Stimulated activated CD4-positive, alpha-beta T cell treated with anti-CD3 and anti-CD28 coated beads, Interleukin-4, amount 100 ng/mL, for 1 hour (primary cell): Measurements from ENCODE around the gene ACTG2.
A peak's percentile ranks its signal among the peaks of the same experiment; 100 is the strongest.

Source experiments
- DNase-seq: peaks from one replicate; pipeline ENCODE4 v3.0.0-alpha.2; 2020

The ACTG2 gene

GRCh38 chr2:73915437-73915993 lies 22.7 kb downstream of the ACTG2 start:
- no peak for DNase-seq

GRCh38 chr2:73916666-73917065 lies 23.9 kb downstream of the ACTG2 start:
- DNase-seq, result no peak

GRCh38 chr2:73917296-73917695 lies 24.5 kb downstream of the ACTG2 start:
- DNase-seq, result no peak

GRCh38 chr2:73917696-73918207 lies 24.9 kb downstream of the ACTG2 start:
- no peak for DNase-seq

- no peak for DNase-seq
These were observed 26.0 kb downstream of the ACTG2 start for GRCh38 chr2:73918856-73919255.

GRCh38 chr2:73919596-73920228 lies 26.9 kb downstream of the ACTG2 start:
- DNase-seq, result no peak

GRCh38 chr2:73920577-73921545 lies 28.1 kb downstream of the ACTG2 start:
- peak; percentile 47 for DNase-seq

GRCh38 chr2:73921581-73921980 lies 28.8 kb downstream of the ACTG2 start:
- DNase-seq, result no peak

- no peak for DNase-seq
These were observed 29.9 kb downstream of the ACTG2 start for GRCh38 chr2:73922681-73923080.

- no peak for DNase-seq
These were observed 32.4 kb downstream of the ACTG2 start for GRCh38 chr2:73925033-73925704.

GRCh38 chr2:73925853-73926492 lies 33.2 kb downstream of the ACTG2 start:
- no peak for DNase-seq

- DNase-seq, result peak; percentile 92
These were observed 33.9 kb downstream of the ACTG2 start, which contains the start of gene DGUOK for GRCh38 chr2:73926493-73927327. DGUOK (plus strand) TSS chr2:73926880; CDS start chr2:73926911, 31 bp downstream.

- no peak for DNase-seq
These were observed 34.5 kb downstream of the ACTG2 start for GRCh38 chr2:73927344-73927743.

- DNase-seq, result no peak
These were observed 36.1 kb downstream of the ACTG2 start for GRCh38 chr2:73928963-73929347.

- DNase-seq, result no peak
These were observed 37.6 kb downstream of the ACTG2 start for GRCh38 chr2:73930386-73930785.

GRCh38 chr2:73931531-73932500 lies 39.0 kb downstream of the ACTG2 start:
- peak; percentile 25 for DNase-seq

GRCh38 chr2:73933194-73933593 lies 40.4 kb downstream of the ACTG2 start:
- DNase-seq, result no peak

- DNase-seq, result no peak
These were observed 42.8 kb downstream of the ACTG2 start for GRCh38 chr2:73935641-73936040.

- no peak for DNase-seq
These were observed 44.5 kb downstream of the ACTG2 start for GRCh38 chr2:73937103-73937885.
